T-helper 22 cell (primary cell): ENCODE results near the gene ZNF48.

Experiments
- DNase-seq: peaks from one replicate; pipeline ENCODE4 v3.0.0-alpha.2; 2020; ENCODE audit warnings: low read depth

Gene ZNF48

DNA sequence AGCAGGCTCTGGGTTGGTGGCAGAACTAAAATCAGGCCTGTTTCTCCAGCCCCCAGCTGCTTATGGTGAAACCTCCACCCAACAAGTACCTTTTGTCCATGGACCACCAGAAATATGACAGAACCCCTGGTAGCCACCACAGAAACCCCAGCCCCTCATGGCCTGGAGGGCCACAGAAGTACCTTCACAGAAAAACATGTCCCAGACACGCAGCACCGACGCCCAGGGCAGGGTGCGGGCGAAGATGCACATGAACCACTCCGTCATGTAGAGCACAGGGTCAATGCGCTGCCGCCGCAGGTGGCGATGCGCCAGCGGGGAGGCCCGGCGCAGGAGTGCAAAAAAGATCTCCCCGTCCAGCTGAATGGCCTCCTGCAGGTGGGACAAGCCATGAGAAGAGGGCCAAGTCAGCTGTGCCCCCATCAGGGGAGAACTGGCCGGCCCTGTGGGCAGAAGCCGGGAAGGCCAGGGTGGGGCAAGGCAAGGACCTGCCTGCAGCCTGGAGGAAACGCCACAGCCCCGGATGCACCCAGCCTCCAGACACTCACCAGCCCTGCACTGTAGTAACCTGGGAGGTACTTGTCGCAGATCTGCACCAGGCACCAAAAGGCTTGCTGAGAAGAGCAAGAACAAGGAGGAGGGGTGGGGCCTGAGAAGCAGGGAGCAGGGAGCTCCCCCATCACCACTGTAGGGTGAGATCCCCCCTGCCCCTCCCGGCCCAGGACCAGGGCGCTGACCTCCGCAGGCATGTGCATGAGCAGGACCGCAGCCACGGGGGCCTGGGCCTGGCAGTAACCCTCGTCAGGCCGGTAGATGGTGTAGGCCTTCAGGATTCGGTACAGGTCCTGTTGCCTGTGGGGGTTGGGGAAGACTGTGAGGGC lies 36.0 kb upstream of the ZNF48 start:
- DNase-seq, result no peak

DNA sequence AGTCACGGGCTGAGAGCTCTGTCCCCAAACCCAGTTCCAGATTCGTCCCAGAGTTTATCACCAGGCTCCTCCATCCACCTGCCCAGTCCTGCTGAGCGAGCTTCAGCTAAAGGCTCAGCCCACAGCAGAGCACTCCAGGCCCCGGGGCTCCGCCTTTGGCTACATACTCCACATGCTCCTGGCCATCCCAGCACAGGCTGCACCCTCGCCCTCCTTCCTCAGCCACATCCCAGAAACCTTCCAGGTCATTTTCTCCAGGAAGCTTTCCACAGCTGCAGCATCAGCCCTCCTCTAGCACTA lies 35.4 kb upstream of the ZNF48 start:
- no peak for DNase-seq

DNA sequence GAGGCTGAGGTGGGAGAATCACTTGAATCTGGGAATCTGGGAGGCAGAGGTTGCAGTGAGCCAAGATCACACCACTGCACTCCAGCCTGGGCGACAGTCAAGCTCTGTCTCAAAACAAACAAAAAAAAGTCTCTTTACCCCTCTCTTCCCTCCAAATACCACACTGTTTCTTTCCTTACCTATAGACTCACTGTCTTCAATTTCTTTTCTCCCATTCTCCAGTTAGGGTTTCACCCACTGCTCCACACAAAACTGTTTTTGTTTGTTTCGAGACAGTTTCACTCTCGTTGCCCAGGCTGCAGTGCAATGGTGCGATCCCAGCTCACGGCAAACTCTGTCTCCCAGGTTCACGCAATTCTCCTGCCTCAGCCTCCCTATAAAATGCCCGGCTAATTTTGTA lies 34.0 kb upstream of the ZNF48 start:
- DNase-seq, result no peak

DNA sequence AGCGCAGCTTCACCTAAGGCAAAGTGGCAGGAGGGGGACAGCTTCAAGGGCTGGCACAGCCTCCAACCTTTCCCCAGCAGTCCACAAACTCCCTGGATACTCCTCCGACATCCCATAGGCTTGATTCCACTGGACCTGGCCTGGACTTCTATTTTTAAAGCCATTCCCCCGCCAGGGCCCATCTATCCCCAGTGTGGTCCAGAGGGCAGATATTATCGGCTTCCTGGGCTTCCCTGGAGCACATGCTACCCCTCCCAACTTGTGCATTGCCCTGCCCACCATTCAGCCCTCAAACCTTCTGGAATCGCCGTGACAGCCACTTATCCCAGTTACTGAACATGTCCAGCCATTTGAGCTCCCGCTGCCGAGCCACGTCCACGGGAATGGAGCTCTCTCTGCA lies 30.0 kb upstream of the ZNF48 start:
- no peak for DNase-seq

DNA sequence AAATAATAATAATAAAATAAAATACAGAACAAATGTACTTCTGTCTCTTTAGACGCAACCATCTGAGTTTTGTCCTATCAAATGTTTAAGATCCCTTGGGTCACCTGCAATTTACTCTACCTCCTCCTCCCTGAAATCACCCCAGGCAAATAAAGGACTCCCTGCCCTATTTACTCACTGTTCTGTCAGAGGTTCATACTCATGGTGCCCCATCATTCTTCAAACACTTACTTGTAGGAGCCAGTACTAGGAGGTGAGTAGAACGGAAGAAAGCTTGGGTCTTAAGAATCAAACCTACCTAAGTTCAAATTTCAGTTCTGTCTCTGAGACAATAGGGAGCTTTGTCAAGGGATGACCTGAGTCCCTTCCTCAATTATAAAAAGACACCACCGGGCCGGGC lies 28.7 kb upstream of the ZNF48 start:
- no peak for DNase-seq

DNA sequence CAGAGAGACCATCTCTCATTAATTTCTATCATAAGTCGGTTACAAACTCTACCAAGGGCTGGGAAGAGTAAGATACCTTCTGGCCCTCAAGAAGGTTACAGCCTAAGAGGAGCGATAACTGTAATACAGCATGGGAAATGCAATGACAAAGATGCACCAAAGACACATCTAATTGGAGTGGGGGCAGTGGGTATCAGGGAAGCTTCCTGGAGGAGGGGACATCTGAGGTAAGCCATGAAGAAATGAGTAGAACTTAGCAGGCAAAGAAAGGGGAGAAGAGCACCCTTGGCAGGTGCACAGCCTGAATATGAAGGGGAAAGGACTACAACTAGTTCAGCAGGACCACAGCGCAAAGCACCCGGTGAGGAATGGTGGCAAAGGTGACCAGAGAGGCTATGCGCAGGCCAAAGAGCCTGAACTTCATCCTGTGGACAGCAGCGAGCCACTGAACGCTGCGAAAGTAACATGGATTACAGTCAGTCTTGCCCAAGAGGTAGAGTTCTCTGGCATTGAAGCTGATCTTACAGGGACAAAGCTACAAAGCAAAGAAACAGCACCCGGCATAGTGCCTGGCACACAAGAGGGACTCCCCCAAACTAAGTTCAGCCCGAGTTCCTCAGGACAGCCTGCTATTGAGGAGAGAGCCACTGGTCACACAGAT lies 27.7 kb upstream of the ZNF48 start:
- no peak for DNase-seq

DNA sequence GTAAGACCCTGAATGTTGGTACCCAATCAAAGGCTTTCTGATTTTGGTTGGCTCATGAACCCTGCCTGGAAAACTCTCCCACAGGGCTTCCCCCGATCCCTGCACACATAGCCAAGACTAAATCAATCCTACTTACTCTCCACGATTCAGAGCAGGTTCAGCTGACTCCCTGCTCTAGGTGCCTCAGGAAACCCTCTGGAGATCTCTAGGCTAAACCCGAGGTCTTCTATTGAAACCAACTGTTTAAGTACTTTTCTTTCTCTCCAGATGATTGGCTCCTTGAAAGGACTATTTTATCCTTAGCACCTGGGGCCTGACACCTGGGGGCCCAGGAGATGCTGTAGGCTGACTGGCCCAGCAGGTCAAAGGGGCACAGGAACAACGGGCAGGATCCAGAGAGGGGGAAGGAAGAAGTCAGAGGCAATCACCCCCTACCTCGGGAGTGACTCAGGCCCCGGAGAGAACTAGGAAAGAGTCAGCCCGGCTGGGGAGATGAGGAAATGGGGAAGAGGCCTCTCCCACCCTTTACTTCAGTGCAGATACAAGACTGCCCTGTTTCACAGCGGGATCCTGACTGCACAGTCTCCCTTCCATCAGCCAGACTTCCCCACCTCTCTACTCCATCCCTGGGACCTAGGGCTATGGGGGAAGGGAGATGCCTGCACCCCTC lies 27.0 kb upstream of the ZNF48 start:
- no peak for DNase-seq

DNA sequence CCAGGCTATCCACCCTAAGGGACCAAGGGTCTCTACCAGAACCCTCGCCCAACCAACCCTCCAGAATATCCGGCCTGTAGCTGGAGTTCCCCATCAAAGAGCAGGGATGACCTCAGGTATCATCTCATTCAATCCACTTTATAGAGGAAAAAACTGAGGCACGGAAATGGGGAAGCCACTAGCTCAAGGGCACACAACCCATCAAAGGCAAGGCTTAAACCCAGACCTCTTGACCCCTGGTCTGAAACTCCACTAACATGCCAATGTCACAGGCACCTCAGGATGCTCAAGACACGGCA lies 26.5 kb upstream of the ZNF48 start:
- DNase-seq, result no peak

DNA sequence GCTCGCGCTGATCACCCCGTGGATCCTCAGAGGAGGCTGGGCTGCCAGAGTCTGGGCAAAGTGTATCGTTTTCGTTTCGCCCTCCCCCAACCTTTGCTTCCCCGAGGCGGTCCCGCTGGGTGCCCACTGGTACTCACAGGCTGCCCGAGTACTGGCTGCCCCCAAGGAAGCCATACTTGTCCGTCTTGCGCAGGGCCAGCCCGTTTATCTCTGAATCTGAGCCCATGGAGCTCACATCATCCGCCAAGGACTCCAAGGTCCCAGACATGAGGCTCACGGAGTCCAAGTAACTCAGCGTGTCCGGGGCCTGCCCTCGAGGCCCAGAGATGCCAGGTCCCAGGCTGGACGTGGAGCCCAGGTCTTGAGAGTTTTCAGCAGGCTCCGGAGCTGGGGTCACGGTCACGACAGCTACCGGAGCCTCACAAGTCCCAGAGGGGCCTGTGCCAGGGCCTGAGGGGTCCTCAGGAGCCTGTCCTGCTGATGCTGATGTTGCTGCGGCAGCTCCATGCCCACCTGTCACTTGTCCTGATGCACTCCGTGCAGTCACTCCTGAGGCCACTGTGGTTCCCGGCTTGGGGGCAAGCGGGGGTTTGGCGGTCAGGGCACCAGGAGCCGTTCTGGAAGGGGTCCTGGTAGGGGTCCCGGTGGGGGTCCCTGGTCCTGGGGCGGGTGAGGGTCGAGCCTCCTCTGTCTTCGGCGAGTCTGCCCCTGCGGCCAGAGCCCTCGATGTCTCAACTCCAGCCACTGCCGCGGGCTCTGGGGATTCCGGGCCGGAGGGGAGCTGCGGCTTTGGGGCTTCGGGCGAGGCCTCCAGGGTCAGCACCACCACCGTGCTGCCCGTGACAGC lies 25.9 kb upstream of the ZNF48 start:
- DNase-seq, result no peak

DNA sequence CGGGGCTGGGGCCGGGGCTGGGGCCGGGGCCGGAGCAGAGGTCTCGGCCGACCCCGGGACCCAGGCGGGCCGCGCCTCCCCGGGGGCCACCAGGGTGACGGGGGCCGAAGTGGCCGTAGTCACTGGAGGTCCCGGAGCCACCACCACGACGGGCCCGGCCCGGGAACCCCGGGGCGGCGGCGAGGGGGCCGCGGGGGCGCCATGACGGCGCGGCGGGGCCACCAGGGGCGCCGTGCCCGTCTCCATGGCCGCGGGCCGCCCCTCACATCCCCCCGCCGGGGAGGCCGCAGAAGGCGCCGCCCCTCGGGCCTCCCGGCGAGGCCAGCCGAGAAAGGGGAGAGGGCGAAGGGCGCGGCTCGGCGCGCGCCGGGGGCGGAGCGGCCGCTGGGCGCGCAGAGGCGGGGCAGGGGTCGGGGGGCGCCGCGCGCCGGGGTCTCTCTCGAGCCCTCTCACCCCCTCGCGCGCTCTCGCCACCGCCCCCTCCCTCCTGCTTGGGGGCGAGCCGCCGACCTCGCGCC lies 25.2 kb upstream of the ZNF48 start:
- DNase-seq, result no peak

DNA sequence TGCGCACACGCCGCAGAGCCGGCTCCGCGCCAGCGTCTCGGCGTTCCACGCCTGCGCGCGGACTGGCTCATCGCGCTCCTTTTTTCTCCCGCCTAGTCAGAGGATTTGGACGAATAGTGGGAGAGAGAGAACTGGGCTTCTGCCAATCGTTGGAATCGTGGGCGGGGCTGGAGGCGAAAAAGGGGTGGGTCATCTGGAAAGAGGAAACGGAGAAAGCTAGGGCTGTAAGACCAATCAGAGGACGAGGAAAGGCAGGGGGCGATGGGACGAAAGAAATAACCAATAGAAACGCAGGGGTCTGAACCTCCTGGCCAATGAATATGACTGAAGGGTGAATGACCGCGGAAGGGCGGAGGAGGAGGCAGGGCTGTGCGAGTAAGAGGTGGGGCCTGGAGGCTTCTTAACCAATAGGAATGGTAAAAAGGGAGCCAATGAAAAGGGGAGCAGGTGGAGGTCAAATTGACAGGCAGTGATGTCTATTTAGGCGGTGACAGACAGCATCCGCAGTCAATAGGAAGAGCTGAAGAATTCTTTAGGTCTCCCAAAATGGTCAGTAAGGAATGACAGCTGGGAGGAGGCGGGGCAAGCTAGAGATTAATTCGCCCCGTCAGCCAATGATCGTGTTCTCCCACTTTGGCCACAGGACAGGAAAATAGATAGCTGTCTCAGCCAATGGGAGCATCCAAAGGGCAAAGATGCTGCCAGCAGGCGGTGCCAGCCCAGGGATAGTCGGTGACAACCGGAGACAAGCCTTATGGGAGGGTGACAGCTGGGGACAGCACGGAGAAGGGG lies 24.6 kb upstream of the ZNF48 start, which contains the start of gene TBC1D10B:
TSS of gene TBC1D10B (minus strand) at position 39 of the 792 bp plus-strand sequence. CDS start 311 bp downstream, outside the sequence.
- DNase-seq, result peak; percentile 99

DNA sequence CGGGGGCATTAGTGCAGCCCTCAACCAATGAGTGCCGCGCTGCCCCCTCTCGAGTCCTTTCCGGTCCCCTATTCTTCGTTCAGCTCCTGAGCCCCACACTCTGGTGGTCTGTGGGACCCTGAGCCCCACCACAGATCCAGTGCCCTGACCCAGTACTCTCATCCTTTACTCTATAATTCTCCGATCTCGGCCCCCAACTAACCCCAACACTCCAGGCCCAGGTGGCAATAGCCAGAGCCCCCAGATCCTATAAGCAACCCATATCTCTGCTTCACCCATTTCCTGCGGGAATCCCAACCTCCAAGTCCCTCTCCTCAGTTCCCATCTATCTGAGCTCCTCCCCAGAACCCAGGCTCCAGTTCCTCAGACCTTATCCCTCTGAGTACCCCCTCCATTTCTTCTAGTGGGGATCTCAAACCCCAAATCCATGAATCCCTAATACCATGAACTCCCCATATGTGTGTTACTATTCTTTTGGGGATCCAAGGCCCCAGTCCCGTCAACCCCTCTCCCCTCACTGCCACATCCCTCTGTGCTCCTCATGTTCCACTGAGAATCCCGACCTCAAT lies 23.9 kb upstream of the ZNF48 start:
- DNase-seq, result no peak

DNA sequence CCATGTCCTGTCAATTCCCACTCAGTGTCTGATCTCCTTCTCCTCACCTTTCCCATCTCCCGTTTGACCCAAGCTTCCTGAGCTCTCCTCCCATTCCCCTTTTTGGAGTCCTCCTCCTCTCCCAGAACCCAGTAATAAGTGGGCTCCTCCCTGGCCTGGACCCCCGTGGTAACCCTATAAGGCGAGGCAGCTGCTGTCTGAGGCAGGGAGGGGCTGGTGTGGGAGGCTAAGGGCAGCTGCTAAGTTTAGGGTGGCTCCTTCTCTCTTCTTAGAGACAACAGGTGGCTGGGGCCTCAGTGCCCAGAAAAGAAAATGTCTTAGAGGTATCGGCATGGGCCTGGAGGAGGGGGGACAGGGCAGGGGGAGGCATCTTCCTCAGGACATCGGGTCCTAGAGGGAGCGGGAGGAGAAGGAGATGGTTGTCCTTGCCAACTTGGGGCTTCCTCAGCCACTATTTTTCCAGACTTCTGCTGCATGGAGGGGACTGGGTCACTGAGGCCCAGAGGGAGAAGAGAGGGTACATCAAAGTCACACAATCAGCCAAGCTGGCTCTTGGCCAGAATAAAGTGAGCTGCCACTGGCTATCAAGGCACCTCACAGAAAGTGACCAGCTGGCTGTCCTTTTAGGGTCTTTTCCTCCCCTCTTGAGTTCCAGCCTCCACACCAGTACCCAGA lies 23.0 kb upstream of the ZNF48 start:
- no peak for DNase-seq

DNA sequence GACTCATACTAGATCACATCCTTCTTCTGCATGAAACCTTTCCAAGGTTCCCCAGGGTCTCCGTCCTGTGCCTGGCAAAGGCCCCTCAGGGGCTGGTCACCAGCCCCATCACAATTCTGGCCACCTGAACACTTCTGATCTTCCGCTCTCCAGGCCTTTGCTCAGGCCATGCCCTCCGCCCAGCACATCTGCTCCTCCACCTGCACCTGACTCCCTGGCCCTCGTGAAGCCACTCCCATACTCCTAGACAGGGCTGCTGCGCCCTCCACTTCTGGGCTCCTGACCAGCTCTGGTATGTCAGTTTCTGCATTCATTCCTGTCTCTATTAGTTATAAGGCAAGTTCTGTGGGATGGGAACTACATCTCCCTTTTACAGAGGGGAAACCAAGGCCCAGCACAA lies 22.5 kb upstream of the ZNF48 start:
- no peak for DNase-seq

DNA sequence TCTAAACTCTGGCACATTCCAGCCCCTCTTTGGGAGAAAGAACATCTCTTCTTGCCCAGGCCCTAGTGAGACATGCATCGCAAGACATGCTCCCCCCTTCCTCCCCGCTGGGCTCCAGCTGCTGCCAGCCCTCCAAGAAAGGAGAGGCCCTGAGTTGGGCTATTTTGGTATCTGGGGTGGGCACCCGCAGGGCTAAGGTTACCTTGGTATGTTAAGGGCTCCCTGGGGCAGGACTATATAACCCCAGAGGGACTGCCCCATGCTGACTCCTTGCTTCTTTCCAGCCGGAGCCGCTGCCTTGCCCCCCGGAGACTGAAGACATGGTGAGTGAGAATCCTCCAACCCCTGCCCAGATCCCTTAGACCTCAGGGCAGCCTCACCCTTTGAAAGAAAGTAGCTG lies 20.7 kb upstream of the ZNF48 start, which contains the start of gene MYL11:
TSS of gene MYL11 (plus strand) at position 265 of the 400 bp plus-strand sequence. CDS start at position 321, 56 bp downstream.
- DNase-seq, result no peak

DNA sequence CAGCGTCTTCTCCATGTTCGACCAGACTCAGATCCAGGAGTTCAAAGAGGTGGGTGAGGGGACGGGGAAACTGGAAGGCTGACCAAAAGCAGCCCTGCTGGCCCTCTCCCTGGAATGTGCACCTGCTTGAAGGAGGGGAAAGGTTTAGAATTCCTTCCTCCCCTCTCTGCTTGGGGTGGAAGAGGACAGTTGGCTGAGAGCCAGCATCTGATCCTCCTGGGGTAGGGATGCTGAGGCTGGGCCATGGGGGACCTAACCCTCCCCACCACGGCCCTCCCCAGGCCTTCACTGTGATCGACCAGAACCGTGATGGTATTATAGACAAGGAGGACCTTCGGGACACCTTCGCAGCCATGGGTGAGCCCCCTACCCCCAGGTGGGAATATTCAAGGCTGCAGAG lies 19.4 kb upstream of the ZNF48 start:
- no peak for DNase-seq

DNA sequence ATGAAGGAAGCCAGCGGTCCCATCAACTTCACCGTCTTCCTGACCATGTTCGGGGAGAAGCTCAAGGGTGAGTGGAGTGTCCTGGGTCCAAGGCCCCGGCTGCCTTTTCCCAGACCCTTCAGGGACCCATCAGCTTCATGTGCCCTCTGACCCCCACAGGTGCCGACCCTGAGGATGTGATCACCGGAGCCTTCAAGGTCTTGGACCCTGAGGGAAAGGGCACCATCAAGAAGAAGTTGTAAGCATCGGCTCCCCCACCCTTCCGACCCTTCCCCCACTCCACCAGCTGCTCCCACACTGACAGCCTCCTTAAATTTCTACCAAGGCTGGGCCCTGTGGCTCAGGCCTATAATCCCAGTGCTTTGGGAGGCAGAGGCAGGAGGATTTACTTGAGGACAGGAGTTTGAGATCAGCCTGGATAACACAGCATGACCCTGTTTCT lies 18.7 kb upstream of the ZNF48 start:
- DNase-seq, result no peak

DNA sequence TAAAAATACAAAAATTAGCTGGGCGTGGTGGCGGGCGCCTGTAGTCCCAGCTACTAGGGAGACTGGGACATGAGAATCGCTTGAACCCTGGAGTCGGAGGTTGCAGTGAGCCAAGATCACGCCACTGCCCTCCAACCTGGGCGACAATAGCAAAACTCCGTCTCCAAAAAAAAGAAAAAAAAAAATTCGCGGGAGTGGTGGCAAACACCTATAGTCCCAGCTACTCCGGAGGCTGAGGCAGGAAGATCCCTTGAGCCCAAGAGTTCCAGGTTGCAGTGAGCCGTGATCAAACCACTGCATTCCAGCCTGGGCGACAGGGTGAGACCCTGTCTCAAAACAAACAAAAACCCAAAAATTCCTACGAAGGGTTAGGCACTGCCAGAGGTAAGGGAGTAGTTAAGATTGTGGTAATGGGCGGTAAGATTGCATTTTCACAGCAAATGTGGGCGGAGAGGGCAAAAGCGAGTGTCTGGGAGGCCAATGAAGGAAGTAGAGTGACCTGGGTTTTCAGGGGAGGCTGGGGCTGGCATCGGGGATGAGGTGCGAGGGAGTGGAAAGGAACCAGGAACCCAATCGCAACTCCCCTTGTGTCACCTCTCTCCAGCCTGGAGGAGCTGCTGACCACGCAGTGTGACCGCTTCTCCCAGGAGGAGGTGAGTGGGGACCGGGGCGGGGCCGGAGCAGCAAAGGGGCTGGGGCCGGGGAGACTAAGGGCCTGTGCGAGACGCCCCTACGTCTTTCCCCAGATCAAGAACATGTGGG lies 18.0 kb upstream of the ZNF48 start:
- DNase-seq, result no peak

DNA sequence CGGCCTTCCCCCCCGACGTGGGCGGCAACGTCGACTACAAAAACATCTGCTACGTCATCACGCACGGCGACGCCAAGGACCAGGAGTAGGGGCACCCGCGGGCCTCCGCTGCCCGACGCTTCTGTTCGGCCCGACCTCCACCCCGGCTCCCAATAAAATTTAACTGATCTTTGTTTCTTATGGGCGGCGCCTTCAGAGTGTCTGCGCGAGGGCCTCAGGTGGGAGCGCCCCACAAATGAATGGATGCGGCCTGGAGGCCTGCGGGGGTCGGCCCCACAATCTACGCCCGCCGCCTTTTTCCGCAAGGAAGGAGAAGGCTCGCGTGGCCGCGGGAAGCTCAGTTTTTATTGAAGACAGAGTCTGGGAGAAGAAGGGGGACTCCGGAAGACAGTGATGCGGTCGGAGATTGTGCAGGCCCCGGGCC lies 17.4 kb upstream of the ZNF48 start:
- peak; percentile 82 for DNase-seq
